GM12878 (cell line): Measurements from ENCODE around the gene LY9. TPM values are rescaled to one million over a fixed set of nuclear protein-coding genes. Genes with fewer than 3 reads are reported as not detected.

Experiments used
- ATAC-seq: fragments of 200-7000 bp; cut with Tn5 transposase; 3 replicates; pipeline ENCODE4 v1.9.1; 2020; ENCODE audit warnings: mild to moderate bottlenecking, moderate library complexity
- BruUV-seq: library from RNA; stranded (reverse); fragments of 400-500 nt; replicated peaks from 2 replicates; lab custom pipeline; 2021; lab: Mats Ljungman, UMichigan
- CTCF ChIA-PET: fragments of 300-600 bp; sonication (Branson Sonifier 250); formaldehyde crosslinking; extraction: SDS; loops from one replicate; lab custom pipeline; 2021; ENCODE audit warnings: inconsistent platforms; lab: Yijun Ruan, JAX
- POLR2A ChIA-PET: fragments of 350-600 bp; formaldehyde crosslinking; extraction: SDS; loops from one replicate; lab custom pipeline; 2021; ENCODE audit warnings: inconsistent platforms; lab: Charles Lee
- RAD21 ChIA-PET: fragments of 300-600 bp; sonication (Branson Sonifier 250); formaldehyde crosslinking; loops from one replicate; lab custom pipeline; 2023; ENCODE audit warnings: antibody characterized with exemption; ENCODE audit not compliant: unreplicated experiment; lab: Charles Lee
- SMC1A ChIA-PET: fragments of 300-600 bp; sonication (Branson Sonifier 250); formaldehyde crosslinking; loops from one replicate; lab custom pipeline; 2023; ENCODE audit not compliant: unreplicated experiment, uncharacterized antibody; lab: Charles Lee
- DNase-seq: peaks from one replicate; pipeline ENCODE4 v3.0.0-alpha.2; 2011; ENCODE audit warnings: low read depth, low spot score
- FAIRE-seq: peaks from 3 replicates; lab custom pipeline; 2011; peaks lifted over from hg19 to GRCh38; lab: Jason Lieb, UNC
- H2AFZ ChIP-seq: 2 replicates; pipeline ENCODE4 v1.6.0; 2011; ENCODE audit warnings: low read depth, low read length, control low read depth; ENCODE audit not compliant: control insufficient read depth
- H3K27ac ChIP-seq: 2 replicates; pipeline ENCODE4 v1.5.1; 2011; ENCODE audit warnings: control low read depth; ENCODE audit not compliant: control insufficient read depth, insufficient read depth
- H3K27me3 ChIP-seq, 2 experiments: replicated peaks in 1 of 2; 2 replicates each; pipeline versions ENCODE4 v1.6.0 to v1.6.1; 2011; ENCODE audit warnings: low read length in 1 of 2; ENCODE audit not compliant: control insufficient read depth in 2 of 2, insufficient read depth in 2 of 2
- H3K36me3 ChIP-seq, 2 experiments: 2 replicates each; pipeline ENCODE4 v1.5.1; 2011; ENCODE audit warnings: low read length in 1 of 2; ENCODE audit not compliant: control insufficient read depth in 2 of 2, insufficient read depth in 2 of 2
- H3K4me1 ChIP-seq: 2 replicates; pipeline ENCODE4 v1.6.1; 2011; ENCODE audit warnings: mild to moderate bottlenecking, low read length, moderate library complexity, mixed read lengths; ENCODE audit not compliant: control insufficient read depth, insufficient read depth
- H3K4me2 ChIP-seq: 2 replicates; pipeline ENCODE4 v1.6.0; 2011; ENCODE audit warnings: control low read depth; ENCODE audit not compliant: control insufficient read depth, insufficient read depth
- H3K4me3 ChIP-seq: fragments of 200-600 bp; sonication (generic); 2 replicates; pipeline ENCODE4 v1.5.1; 2016
- H3K79me2 ChIP-seq: 2 replicates; pipeline ENCODE4 v1.6.0; 2011; ENCODE audit warnings: low read length; ENCODE audit not compliant: control insufficient read depth, insufficient read depth
- H3K9ac ChIP-seq: 2 replicates; pipeline ENCODE4 v1.8.0; 2011; ENCODE audit warnings: low read length, control low read depth, mixed read lengths; ENCODE audit not compliant: control insufficient read depth, insufficient read depth
- H3K9me3 ChIP-seq: replicated peaks from 3 replicates; pipeline ENCODE4 v1.5.1; 2011; ENCODE audit warnings: mild to moderate bottlenecking, low read length; ENCODE audit not compliant: control insufficient read depth, insufficient read depth
- H4K20me1 ChIP-seq: 2 replicates; pipeline ENCODE4 v1.6.0; 2011; ENCODE audit not compliant: control insufficient read depth, insufficient read depth
- BCLAF1 ChIP-seq: fragments of 450-650 bp; IDR thresholded peaks from 2 replicates; pipeline ENCODE4 v1.6.1; 2017; ENCODE audit warnings: antibody characterized with exemption, mild to moderate bottlenecking, moderate library complexity
- BMI1 ChIP-seq: fragments of 450-650 bp; IDR thresholded peaks from 2 replicates; pipeline ENCODE4 v1.6.1; 2016; ENCODE audit warnings: mild to moderate bottlenecking, moderate library complexity, borderline replicate concordance
- CBX3 ChIP-seq: fragments of 200-600 bp; sonication (generic); IDR thresholded peaks from 2 replicates; pipeline ENCODE4 v1.6.1; 2016; ENCODE audit warnings: low read depth, borderline replicate concordance
- IKZF2 ChIP-seq, 2 experiments: fragments of 450-650 bp; IDR thresholded peaks; 2 replicates each; pipeline ENCODE4 v1.6.1; 2017; ENCODE audit warnings: mild to moderate bottlenecking in 2 of 2, moderate library complexity in 2 of 2
- NFYA ChIP-seq: IDR thresholded peaks from 2 replicates; pipeline ENCODE4 v1.6.1; 2011; ENCODE audit warnings: low read depth, mild to moderate bottlenecking, low read length, improper control_type of control experiment, borderline replicate concordance
- ZNF217 ChIP-seq: fragments of 450-650 bp; IDR thresholded peaks from 2 replicates; pipeline ENCODE4 v1.6.1; 2017; ENCODE audit warnings: antibody characterized with exemption, mild to moderate bottlenecking
- ZNF622 ChIP-seq: fragments of 450-650 bp; IDR thresholded peaks from 2 replicates; pipeline ENCODE4 v1.6.1; 2017; ENCODE audit warnings: mild to moderate bottlenecking, inconsistent platforms
- WGBS: methylation state at CpG from one replicate; pipeline ENCODE4 v1.1.6; 2016; ENCODE audit warnings: low lambda C conversion rate; ENCODE audit not compliant: insufficient replicate concordance, insufficient coverage; ENCODE audit errors: missing lambda C conversion rate; 5-methylcytosine and 5-hydroxymethylcytosine counted together
- in situ Hi-C: fragments of 300-500 bp; cut with MboI; formaldehyde crosslinking; loops from 9 replicates; pipeline ENCODE4 v1.14.3; 2018; ENCODE audit warnings: mixed read lengths
- intact Hi-C: fragments of 100-400 bp; cut with micrococcal nuclease; formaldehyde crosslinking; loops from one replicate; pipeline ENCODE4 v1.14.2; 2022; ENCODE audit not compliant: unreplicated experiment
- polyA plus RNA-seq, 11 experiments: library from polyadenylated mRNA; depleted of rRNA in 4 of 11; unstranded in 6 of 11; stranded (reverse) in 5 of 11; fragments of >200 nt; fragmentation: Nextera tagmentation in 4 of 11; fragmentation: Illumina TruSeq in 1 of 11; extraction: Ambion mirVana in 4 of 11; extraction: Trizol in 1 of 11; gene quantifications; 1 replicate in 1 of 11; 2 replicates in 10 of 11; pipeline versions ENCODE4 v1.2.1 to v1.2.3, GENCODE V29; 2011 to 2016; ENCODE audit warnings: inconsistent platforms in 2 of 11, missing spikeins in 2 of 11, low read depth in 1 of 11
- total RNA-seq, 4 experiments: library from RNA; depleted of rRNA in 3 of 4; stranded (reverse); fragments of >200 nt in 3 of 4; fragmentation: Illumina TruSeq in 1 of 4; extraction: Trizol in 1 of 4; gene quantifications; 2 replicates each; pipeline versions ENCODE4 v1.2.1 to v1.2.3, GENCODE V29; 2013 to 2021
- TF ChIP-seq, protein P1 (sequence below): IDR thresholded peaks from 2 replicates; pipeline ENCODE4 v1.6.1; 2012; ENCODE audit warnings: improper control_type of control experiment, low read depth, low read length; ENCODE audit not compliant: insufficient replicate concordance

The LY9 gene
- total and polyA plus RNA-seq, 10 of the 15 experiments (the other 5 are each of a cell fraction or from before 2014, with no cell fraction given), result 2.7 to 12.5 (median 9.0) TPM

DNA sequence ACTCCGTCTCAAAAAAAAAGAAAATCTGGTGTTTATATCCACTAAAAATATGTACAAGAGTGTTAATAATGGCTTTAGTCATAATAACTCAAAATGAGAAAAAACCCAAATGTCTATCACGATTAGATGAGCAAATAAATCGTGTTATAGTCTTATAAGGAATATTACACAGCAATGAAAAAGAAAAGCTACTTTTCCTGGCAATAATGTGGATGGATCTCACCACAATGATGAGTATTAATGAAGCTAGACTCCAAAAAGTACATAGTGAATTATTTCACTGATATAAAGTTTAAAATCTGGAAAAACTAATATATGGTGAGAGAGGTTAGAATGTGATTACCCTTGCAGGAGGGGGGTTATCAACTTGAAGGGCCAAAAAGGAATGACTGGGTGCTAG, 57.0 kb downstream of the LY9 start:
- no peak overlapping the region for H3K27ac ChIP-seq
- TF ChIP-seq NFYA, result no peak
- no peak for TF ChIP-seq BMI1
- TF ChIP-seq, protein P1, sequence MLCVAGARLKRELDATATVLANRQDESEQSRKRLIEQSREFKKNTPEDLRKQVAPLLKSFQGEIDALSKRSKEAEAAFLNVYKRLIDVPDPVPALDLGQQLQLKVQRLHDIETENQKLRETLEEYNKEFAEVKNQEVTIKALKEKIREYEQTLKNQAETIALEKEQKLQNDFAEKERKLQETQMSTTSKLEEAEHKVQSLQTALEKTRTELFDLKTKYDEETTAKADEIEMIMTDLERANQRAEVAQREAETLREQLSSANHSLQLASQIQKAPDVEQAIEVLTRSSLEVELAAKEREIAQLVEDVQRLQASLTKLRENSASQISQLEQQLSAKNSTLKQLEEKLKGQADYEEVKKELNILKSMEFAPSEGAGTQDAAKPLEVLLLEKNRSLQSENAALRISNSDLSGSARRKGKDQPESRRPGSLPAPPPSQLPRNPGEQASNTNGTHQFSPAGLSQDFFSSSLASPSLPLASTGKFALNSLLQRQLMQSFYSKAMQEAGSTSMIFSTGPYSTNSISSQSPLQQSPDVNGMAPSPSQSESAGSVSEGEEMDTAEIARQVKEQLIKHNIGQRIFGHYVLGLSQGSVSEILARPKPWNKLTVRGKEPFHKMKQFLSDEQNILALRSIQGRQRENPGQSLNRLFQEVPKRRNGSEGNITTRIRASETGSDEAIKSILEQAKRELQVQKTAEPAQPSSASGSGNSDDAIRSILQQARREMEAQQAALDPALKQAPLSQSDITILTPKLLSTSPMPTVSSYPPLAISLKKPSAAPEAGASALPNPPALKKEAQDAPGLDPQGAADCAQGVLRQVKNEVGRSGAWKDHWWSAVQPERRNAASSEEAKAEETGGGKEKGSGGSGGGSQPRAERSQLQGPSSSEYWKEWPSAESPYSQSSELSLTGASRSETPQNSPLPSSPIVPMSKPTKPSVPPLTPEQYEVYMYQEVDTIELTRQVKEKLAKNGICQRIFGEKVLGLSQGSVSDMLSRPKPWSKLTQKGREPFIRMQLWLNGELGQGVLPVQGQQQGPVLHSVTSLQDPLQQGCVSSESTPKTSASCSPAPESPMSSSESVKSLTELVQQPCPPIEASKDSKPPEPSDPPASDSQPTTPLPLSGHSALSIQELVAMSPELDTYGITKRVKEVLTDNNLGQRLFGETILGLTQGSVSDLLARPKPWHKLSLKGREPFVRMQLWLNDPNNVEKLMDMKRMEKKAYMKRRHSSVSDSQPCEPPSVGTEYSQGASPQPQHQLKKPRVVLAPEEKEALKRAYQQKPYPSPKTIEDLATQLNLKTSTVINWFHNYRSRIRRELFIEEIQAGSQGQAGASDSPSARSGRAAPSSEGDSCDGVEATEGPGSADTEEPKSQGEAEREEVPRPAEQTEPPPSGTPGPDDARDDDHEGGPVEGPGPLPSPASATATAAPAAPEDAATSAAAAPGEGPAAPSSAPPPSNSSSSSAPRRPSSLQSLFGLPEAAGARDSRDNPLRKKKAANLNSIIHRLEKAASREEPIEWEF, result no peak
- 0 out of 2 replicates have a peak, but pooled peaks have one; percentile 50 for TF ChIP-seq ZNF217
- no peak for TF ChIP-seq IKZF2 (IDR thresholded peaks at IDR 0.05)
- no peak for TF ChIP-seq ZNF622
- TF ChIP-seq CBX3, result no peak
- TF ChIP-seq BCLAF1, result no peak
- H3K4me1 ChIP-seq, result peaks cover 14% of the 10 kb centered on the region
- no peak overlapping the region for H3K4me3 ChIP-seq
- POLR2A ChIA-PET, result interaction anchor here (0.7 to 1.4 kb wide), 3 partner anchors 9 to 170 kb away, joined by 3 to 5 read pairs (median 3); partner anchors contain the start of genes CD244 and CD48
- 63% methylated on average over 3 of the region's 3 CpGs for WGBS
- H3K79me2 ChIP-seq, result no peaks in the 10 kb centered on the region
- FAIRE-seq (no peak), DNase-seq (no peak), ATAC-seq (no peak)
- no peaks in the 10 kb centered on the region for H4K20me1 ChIP-seq
- H3K9ac ChIP-seq, result no peak overlapping the region
- H2AFZ ChIP-seq, result no peak overlapping the region
- intact Hi-C loops (no loop called here), in situ Hi-C loops (no loop called here)
- RAD21 ChIA-PET, result interaction anchor here (0.7 kb wide), 1 partner anchor 16 kb away, joined by 4 read pairs; no protein-coding TSS in a partner anchor
- H3K27me3 ChIP-seq, result no peaks in the 10 kb centered on the region
- CTCF ChIA-PET, result interaction anchor here (1.1 to 5.9 kb wide), 6 partner anchors 9 to 178 kb away, joined by 3 to 28 read pairs (median 4); partner anchors contain the start of gene CD244
- no peak overlapping the region for H3K4me2 ChIP-seq
- no peaks in the 10 kb centered on the region; a peak in 1 of 4 replicates for H3K36me3 ChIP-seq
- H3K9me3 ChIP-seq, result no peaks in the 10 kb centered on the region; the same call in 2 of the 3 replicates
- no TSS peak for BruUV-seq
- SMC1A ChIA-PET, result interaction anchor here (0.8 to 13.7 kb wide), 5 partner anchors 9 to 31 kb away, joined by 3 to 229 read pairs (median 5); partner anchors contain the start of gene CD244
